Endothelial cell of umbilical vein (primary cell): Measurements from ENCODE around the gene PCNT. TPM values are rescaled to one million over a fixed set of nuclear protein-coding genes. Genes with fewer than 3 reads are reported as not detected.

Experiments used
- BruUV-seq: library from RNA; stranded (reverse); fragments of 400-500 nt; replicated peaks from 2 replicates; lab custom pipeline; 2021; lab: Mats Ljungman, UMichigan
- CTCF ChIA-PET: fragments of 300-600, 350-600 bp; sonication (Branson Sonifier 250); formaldehyde crosslinking; loops from one replicate; lab custom pipeline; 2021; ENCODE audit warnings: antibody characterized with exemption, inconsistent platforms; lab: Charles Lee
- POLR2A ChIA-PET: fragments of 300-600, 350-600 bp; sonication (Branson Sonifier 250); formaldehyde crosslinking; loops from one replicate; lab custom pipeline; 2021; ENCODE audit warnings: antibody characterized with exemption, inconsistent platforms; lab: Charles Lee
- DNase-seq: peaks from one replicate; pipeline ENCODE4 v3.0.0-alpha.2; 2011; ENCODE audit warnings: low read depth, low spot score
- FAIRE-seq: peaks from 2 replicates; lab custom pipeline; 2011; peaks lifted over from hg19 to GRCh38; lab: Jason Lieb, UNC
- H2AFZ ChIP-seq: 2 replicates; pipeline ENCODE4 v1.6.0; 2012; ENCODE audit warnings: low read depth, low read length, control low read depth, inconsistent platforms
- H3K27ac ChIP-seq: 2 replicates; pipeline ENCODE4 v1.5.1; 2011; ENCODE audit warnings: low read depth, mild to moderate bottlenecking, control low read depth, low read length, moderate library complexity; ENCODE audit not compliant: insufficient read depth
- H3K27me3 ChIP-seq, 2 experiments: 2 replicates each; pipeline versions ENCODE4 v1.6.0 to v1.6.1; 2011; ENCODE audit warnings: low read length in 2 of 2, mixed read lengths in 1 of 2; ENCODE audit not compliant: control insufficient read depth in 2 of 2, insufficient read depth in 2 of 2
- H3K36me3 ChIP-seq, 2 experiments: 2 replicates in 1 of 2; 3 replicates in 1 of 2; pipeline ENCODE4 v1.5.1; 2011; ENCODE audit warnings: low read length in 2 of 2, mild to moderate bottlenecking in 1 of 2, moderate library complexity in 1 of 2; ENCODE audit not compliant: control insufficient read depth in 2 of 2, insufficient read depth in 2 of 2; ENCODE audit errors: extremely low read depth in 1 of 2
- H3K4me1 ChIP-seq: 3 replicates; pipeline ENCODE4 v1.5.1; 2011; ENCODE audit warnings: mild to moderate bottlenecking, low read length; ENCODE audit not compliant: control insufficient read depth, insufficient read depth; ENCODE audit errors: extremely low read depth
- H3K4me2 ChIP-seq: 2 replicates; pipeline ENCODE4 v1.6.1; 2011; ENCODE audit warnings: low read length, control low read depth, mixed read lengths; ENCODE audit not compliant: insufficient read depth
- H3K4me3 ChIP-seq, 3 experiments: fragments of 200-600 bp in 1 of 3; sonication (generic), shearing (Covaris generic) in 1 of 3; replicated peaks in 1 of 3; 2 replicates each; pipeline ENCODE4 v1.5.1; 2011 to 2016; ENCODE audit warnings: control low read depth in 3 of 3, low read length in 3 of 3, mild to moderate bottlenecking in 2 of 3, inconsistent platforms in 1 of 3, low read depth in 1 of 3, moderate library complexity in 1 of 3; ENCODE audit not compliant: insufficient read depth in 1 of 3
- H3K79me2 ChIP-seq: 2 replicates; pipeline ENCODE4 v1.6.0; 2012; ENCODE audit warnings: low read length, inconsistent platforms; ENCODE audit not compliant: control insufficient read depth, insufficient read depth
- H3K9ac ChIP-seq: replicated peaks from 2 replicates; pipeline ENCODE3; 2011; ENCODE audit warnings: low read length, control low read depth; ENCODE audit not compliant: insufficient read depth; ENCODE audit errors: extremely low read depth
- H3K9me1 ChIP-seq: replicated peaks from 3 replicates; pipeline ENCODE4 v1.6.0; 2011; ENCODE audit warnings: mild to moderate bottlenecking, low read length; ENCODE audit not compliant: control insufficient read depth, insufficient read depth; ENCODE audit errors: extremely low read depth
- H3K9me3 ChIP-seq: replicated peaks from 2 replicates; pipeline ENCODE4 v1.5.1; 2012; ENCODE audit warnings: low read length, inconsistent platforms; ENCODE audit not compliant: control insufficient read depth, insufficient read depth
- H4K20me1 ChIP-seq: replicated peaks from 2 replicates; pipeline ENCODE3; 2011; ENCODE audit warnings: mild to moderate bottlenecking, low read length; ENCODE audit not compliant: control insufficient read depth, insufficient read depth; ENCODE audit errors: extremely low read depth
- CTCF ChIP-seq, 2 donors: IDR thresholded peaks; 1 replicate in 1 of 2; 2 replicates in 1 of 2; pipeline ENCODE4 v1.5.1; 2011; ENCODE audit warnings: low read length in 2 of 2, mild to moderate bottlenecking in 2 of 2, moderate library complexity in 2 of 2, control low read depth in 1 of 2, inconsistent platforms in 1 of 2, low read depth in 1 of 2; ENCODE audit not compliant: insufficient read depth in 1 of 2; ENCODE audit errors: extremely low read depth in 1 of 2
- EZH2 ChIP-seq: IDR thresholded peaks from 2 replicates; pipeline ENCODE4 v1.6.1; 2012; ENCODE audit warnings: borderline replicate concordance, low read depth, mild to moderate bottlenecking, moderate library complexity, low read length, inconsistent platforms; ENCODE audit not compliant: severe bottlenecking
- FOS ChIP-seq: IDR thresholded peaks from 2 replicates; pipeline ENCODE4 v1.6.1; 2011; ENCODE audit warnings: mild to moderate bottlenecking, low read length, moderate library complexity, borderline replicate concordance; ENCODE audit not compliant: insufficient read depth
- GATA2 ChIP-seq: IDR thresholded peaks from 2 replicates; pipeline ENCODE4 v1.7.0; 2011; ENCODE audit warnings: low read depth, mild to moderate bottlenecking, moderate library complexity, mixed read lengths, low read length; ENCODE audit not compliant: insufficient read length, insufficient read depth
- JUN ChIP-seq: IDR thresholded peaks from 2 replicates; pipeline ENCODE4 v1.6.1; 2011; ENCODE audit warnings: borderline replicate concordance, low read depth; ENCODE audit not compliant: insufficient read length, insufficient read depth
- MAX ChIP-seq: IDR thresholded peaks from 2 replicates; pipeline ENCODE4 v1.6.1; 2011; ENCODE audit not compliant: insufficient read depth, insufficient read length
- MYC ChIP-seq: IDR thresholded peaks from one replicate; pipeline ENCODE4 v1.6.1; 2011; ENCODE audit warnings: mild to moderate bottlenecking, low read depth, low read length
- POLR2A ChIP-seq: IDR thresholded peaks from 2 replicates; pipeline ENCODE4 v1.6.1; 2012; ENCODE audit warnings: low read depth, mild to moderate bottlenecking, control low read depth, low read length
- POLR2AphosphoS5 ChIP-seq: IDR thresholded peaks from 2 replicates; pipeline ENCODE4 v1.6.1; 2012; ENCODE audit warnings: low read depth, mild to moderate bottlenecking, control low read depth, low read length, moderate library complexity; ENCODE audit not compliant: insufficient read depth
- dilution Hi-C: fragments of 300-500 bp; cut with MboI; formaldehyde crosslinking; loops from one replicate; pipeline ENCODE4 v1.15.0; 2019; ENCODE audit warnings: low sequenced_read_pairs; ENCODE audit not compliant: extremely low pct_ligation_motif_present
- intact Hi-C: fragments of 100-400 bp; cut with micrococcal nuclease; formaldehyde crosslinking; loops from one replicate; pipeline ENCODE4 v1.10.0; 2022
- polyA plus RNA-seq, 4 experiments: library from polyadenylated mRNA; depleted of rRNA in 3 of 4; stranded (reverse) in 3 of 4; unstranded in 1 of 4; fragments of >200 nt; gene quantifications; 2 replicates each; pipeline versions ENCODE4 v1.2.1 to v1.2.3, GENCODE V29; 2011 to 2012; ENCODE audit warnings: missing spikeins in 1 of 4
- total RNA-seq: library from RNA; stranded (reverse); gene quantifications from 2 replicates; pipeline ENCODE4 v1.2.3, GENCODE V29; 2021

Gene PCNT
- total and polyA plus RNA-seq, 2 donors (not counting 3 experiments of a cell fraction or from before 2014, with no cell fraction given): 9.6 to 49.5 TPM

GRCh38 chr21:46384556-46384955 is 60.6 kb downstream of the PCNT start:
- Histone ChIP-seq H3K4me1 (no peaks in the 10 kb centered on the region), H4K20me1 (no peaks in the 10 kb centered on the region), H3K27me3 (no peaks in the 10 kb centered on the region), H3K4me2 (no peak overlapping the region), H3K36me3 (peaks cover 0 to 17% of the 10 kb centered on the region in 2 experiments), H2AFZ (no peak overlapping the region), H3K9ac (no peak overlapping the region), H3K9me3 (no peaks in the 10 kb centered on the region), H3K9me1 (no peaks in the 10 kb centered on the region), H3K79me2 (peaks cover 32% of the 10 kb centered on the region), H3K27ac (no peak overlapping the region), H3K4me3 (no peak overlapping the region)
- dilution Hi-C loops (no loop called here), intact Hi-C loops (no loop called here)
- POLR2A ChIA-PET: no interaction called here
- TF ChIP-seq POLR2AphosphoS5: no peak
- no peak for TF ChIP-seq GATA2
- no peak for TF ChIP-seq POLR2A
- TF ChIP-seq FOS: no peak
- TF ChIP-seq EZH2: no peak
- TF ChIP-seq MAX: no peak
- TF ChIP-seq MYC: no peak
- no peak for TF ChIP-seq CTCF (IDR thresholded peaks at IDR 0.05; ENCODE audit: extremely low read depth in 1 of 2, insufficient read depth in 1 of 2, low read depth in 1 of 2, low read length in 2 of 2)
- TF ChIP-seq JUN: no peak
- no TSS peak for BruUV-seq
- CTCF ChIA-PET: no interaction called here
- no peak for DNase-seq
- FAIRE-seq: no peak
